Fibroblast of skin of scalp (primary cell): ENCODE measurements around the gene PKD1L1.

Source experiments
- DNase-seq: peaks from one replicate; pipeline ENCODE4 v3.0.0-alpha.2; 2013

PKD1L1 gene

DNA sequence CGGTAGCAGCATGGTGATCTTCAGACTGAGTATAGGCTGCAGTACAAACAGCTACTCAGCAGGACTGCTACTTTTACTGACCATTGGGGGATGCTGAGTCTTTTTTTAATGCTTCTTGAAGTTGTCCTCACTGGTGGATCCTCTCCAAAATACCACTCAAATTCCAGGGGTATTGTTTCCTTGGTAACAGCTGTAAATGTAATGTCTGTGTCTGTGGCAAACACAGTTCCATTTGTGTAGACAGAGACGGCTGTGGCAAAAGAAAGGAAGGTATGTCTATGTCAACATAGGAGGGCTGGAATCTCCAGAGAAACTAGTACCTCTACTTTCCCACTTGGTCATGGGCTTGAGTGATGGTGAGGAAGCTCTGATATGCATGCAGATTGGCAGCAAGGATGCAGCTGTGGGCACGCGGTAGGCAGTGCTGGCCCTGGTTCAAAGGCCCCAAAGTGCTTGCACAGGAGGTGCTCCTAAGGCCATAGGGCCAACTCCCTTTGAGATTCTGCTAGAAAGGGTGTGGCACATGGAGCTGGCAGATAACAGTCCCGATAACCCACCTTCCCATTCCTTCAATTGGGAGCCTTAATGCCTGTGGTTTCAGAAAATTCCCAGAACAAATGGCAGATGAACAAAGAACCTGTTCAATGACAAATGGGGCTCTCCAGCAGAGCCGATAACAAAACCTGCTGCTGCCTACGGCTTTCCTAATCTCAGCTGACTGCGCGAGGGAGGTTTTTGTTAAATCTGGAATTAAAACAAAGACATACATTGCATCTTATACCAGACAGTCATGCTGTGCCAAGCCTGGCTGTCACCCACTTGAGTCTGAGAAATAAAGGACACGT, 43.0 kb downstream of the PKD1L1 start:
- DNase-seq, result peak; percentile 62

DNA sequence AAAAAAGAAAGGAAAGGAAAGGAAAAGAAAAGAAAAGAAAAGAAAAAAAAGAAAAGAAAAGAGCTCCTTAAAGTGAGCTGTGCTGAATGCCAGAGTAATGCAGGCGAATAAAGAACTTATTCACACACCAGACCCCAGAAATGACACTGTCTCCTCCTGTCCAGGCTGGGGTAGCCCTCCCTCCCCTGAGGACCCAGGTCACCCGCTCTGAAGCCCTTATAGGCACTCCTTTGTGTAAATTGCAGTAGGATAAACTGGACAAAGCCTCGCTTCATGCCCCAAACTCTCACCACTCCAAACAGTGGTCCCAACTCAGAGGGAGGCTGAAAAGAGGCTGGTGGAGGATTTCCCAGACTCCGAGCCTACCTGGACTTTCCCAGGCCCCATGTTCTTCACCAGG, 46.3 kb downstream of the PKD1L1 start:
- no peak for DNase-seq

GRCh38 chr7:47901542-47901941, 46.7 kb downstream of the PKD1L1 start:
- no peak for DNase-seq

DNA sequence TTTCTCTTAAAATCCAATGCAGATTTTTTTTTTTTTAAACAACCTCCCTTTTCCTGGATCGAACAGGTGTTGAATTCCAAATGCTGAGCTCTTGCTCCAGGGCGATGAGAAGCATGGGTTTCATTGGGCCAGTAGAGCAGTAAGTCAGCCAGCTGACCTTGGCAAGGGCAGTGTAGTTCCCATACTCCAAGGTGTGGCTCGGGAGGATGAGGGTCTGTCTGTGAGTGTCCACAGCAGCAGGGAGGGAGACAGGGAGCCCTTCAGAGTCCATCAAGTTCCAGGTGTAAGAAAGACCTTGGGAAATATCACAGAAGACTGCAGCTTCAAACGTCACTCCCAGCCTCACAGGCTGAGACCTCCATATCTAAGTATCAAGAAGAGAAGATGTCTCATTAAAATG, 50.4 kb downstream of the PKD1L1 start:
- no peak for DNase-seq

GRCh38 chr7:47896809-47897423, 51.4 kb downstream of the PKD1L1 start:
- no peak for DNase-seq

- DNase-seq, result no peak
Observed at GRCh38 chr7:47895026-47895425, 53.2 kb downstream of the PKD1L1 start.

- DNase-seq, result no peak
Observed at GRCh38 chr7:47893721-47894365, 54.4 kb downstream of the PKD1L1 start.

DNA sequence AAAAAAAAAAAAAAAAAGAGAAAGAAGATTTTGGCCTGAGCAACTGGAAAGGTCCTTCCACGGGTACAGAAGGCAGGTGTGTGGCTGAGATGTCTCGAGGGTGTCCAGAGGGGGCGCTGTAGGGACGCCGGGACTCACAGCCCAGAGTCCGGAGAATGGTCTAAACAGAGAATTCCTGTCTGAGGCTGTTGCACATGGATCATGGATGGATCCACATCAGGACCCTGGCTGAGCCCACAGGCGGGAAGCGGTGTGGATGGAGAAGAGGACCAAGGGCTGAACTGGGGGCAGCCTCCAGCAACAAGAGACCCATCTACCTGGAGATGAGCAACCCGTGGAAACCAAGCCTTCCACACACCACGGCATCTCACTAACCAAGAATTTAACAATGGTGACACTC, 55.0 kb downstream of the PKD1L1 start:
- DNase-seq, result no peak

GRCh38 chr7:47890606-47891005, 57.7 kb downstream of the PKD1L1 start:
- no peak for DNase-seq

- DNase-seq, result no peak
Observed at GRCh38 chr7:47890125-47890524, 58.1 kb downstream of the PKD1L1 start.

DNA sequence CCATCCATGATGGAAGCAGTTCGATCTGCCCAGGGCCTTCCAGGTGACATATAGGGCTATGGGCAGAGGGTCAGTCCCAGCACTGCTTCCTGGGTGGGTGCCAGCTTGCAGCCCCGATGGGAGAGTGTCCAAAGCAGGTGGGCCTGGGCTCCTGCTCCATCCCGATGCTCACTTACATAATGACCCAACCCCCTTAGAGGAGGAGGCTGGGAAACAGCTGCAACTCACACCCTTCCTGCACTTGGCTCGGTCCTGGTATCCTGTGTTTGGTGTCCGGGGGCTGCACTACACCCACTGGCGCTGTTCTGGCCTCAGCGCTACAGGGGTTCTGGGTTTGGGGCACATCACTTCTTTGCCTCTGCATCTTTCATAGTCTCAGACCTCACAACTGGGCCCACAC, 58.5 kb downstream of the PKD1L1 start:
- DNase-seq, result no peak

GRCh38 chr7:47888371-47889265, 59.6 kb downstream of the PKD1L1 start:
- DNase-seq, result no peak

GRCh38 chr7:47887016-47887640, 61.1 kb downstream of the PKD1L1 start:
- no peak for DNase-seq

GRCh38 chr7:47885987-47886811, 62.1 kb downstream of the PKD1L1 start:
- no peak for DNase-seq

DNA sequence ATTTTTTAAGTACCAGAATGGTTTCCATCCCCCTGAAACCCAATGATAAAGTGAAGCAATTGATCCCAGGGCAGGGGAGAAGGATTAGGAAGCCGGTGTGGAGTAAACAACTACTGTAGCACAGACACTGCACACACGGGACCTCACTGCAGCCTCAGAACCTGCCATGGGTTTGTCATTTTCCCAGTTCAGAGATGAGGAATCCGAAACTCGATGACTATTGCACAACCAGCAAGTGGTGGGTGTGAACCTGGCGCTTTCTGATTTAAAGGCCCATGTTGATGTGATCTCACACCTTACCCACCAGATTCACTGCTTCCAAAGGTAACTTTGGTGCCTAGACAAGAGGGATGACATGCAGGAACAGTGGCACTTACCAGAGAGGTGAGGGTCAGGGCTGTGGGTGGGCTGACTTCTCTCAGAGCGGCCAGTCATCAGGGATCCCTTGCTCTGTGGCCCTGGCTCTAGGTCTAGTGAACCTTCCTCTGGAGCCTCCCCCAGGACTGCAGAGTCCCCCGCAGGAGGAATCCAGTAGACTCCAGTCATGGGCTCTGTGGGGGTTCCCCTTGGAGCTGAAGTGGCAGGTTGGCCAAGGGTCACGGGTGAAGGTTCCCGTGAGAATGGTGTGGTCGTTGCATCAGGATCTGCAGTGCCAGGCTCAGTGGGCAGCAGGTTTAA, 62.8 kb downstream of the PKD1L1 start:
- no peak for DNase-seq

- no peak for DNase-seq
Observed at GRCh38 chr7:47884675-47885074, 63.6 kb downstream of the PKD1L1 start.

GRCh38 chr7:47882635-47883034, 65.6 kb downstream of the PKD1L1 start:
- DNase-seq, result no peak

DNA sequence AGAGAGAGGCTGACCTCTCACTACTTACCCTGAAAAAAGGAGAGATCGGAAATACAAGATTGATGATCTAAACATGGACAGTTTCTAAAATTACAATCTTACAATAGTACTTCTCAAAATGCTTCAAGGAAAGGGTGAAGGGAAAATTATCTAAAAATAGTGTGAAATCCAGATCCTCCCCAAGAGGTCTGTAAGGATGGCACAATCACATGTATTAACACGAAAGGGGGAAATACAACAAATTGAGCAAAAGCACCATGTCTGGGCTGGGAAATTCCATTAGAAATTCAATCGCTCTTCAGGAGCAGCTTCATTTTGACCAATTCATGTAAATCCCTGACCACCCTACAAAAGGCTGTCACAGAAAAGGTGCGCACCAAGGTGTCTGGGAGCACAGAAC, 67.0 kb downstream of the PKD1L1 start:
- no peak for DNase-seq

- no peak for DNase-seq
Observed at GRCh38 chr7:47878662-47879061, 69.6 kb downstream of the PKD1L1 start.

DNA sequence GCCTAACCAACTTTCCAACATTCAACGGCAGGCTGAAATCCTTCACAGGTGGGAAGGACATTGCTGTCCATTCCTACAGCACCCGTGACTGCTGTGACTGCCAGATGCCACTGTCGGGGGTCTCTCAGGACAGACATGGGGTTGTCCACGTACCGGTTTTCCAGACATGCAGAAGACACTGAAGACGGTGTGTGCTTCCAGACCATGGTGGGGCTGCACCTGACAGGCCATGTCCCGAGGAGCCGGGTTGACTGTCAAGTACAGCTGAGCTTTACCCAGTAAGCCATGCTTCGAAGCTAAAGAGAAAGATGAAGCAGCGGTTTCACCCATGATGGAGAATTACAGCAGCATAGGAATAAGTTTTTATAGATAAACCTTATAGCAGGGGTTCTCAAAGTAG, 70.9 kb downstream of the PKD1L1 start:
- DNase-seq, result no peak
